NCI-H1092 treated with DMSO at 0.1 percent for 48 hours (cell line): ENCODE results near the gene RREB1.

Source experiments
- DNase-seq: peaks from one replicate; lab custom pipeline; 2025; lab: John Stamatoyannopoulos, UW

Gene RREB1

DNA sequence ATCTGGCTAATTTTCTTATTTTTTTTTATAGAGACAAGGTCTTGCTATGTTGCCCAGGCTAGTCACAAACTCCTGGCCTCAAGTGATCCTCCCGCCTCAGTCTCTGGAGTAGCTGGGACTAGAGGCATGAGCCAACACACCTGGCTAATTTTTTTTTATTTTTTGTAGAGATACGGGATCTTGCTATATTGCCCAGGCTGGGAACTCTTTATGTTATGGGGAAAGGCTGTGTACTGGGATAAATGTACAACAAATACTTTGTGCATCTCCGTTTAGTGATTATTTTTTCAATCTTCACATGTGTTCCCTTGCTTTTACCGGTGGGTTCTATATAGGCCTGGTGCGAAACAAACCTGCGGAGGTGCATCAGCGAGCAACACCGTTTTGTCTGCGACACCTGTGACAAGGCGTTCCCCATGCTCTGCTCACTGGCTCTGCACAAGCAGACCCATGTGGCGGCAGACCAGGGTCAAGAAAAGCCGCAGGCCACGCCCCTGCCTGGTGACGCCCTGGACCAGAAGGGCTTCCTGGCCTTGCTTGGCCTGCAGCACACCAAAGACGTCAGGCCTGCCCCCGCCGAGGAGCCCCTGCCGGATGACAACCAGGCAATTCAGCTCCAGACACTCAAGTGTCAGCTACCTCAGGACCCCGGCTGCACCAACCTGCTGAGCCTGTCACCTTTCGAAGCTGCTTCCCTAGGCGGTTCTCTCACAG, 121.1 kb downstream of the RREB1 start:
- no peak for DNase-seq

DNA sequence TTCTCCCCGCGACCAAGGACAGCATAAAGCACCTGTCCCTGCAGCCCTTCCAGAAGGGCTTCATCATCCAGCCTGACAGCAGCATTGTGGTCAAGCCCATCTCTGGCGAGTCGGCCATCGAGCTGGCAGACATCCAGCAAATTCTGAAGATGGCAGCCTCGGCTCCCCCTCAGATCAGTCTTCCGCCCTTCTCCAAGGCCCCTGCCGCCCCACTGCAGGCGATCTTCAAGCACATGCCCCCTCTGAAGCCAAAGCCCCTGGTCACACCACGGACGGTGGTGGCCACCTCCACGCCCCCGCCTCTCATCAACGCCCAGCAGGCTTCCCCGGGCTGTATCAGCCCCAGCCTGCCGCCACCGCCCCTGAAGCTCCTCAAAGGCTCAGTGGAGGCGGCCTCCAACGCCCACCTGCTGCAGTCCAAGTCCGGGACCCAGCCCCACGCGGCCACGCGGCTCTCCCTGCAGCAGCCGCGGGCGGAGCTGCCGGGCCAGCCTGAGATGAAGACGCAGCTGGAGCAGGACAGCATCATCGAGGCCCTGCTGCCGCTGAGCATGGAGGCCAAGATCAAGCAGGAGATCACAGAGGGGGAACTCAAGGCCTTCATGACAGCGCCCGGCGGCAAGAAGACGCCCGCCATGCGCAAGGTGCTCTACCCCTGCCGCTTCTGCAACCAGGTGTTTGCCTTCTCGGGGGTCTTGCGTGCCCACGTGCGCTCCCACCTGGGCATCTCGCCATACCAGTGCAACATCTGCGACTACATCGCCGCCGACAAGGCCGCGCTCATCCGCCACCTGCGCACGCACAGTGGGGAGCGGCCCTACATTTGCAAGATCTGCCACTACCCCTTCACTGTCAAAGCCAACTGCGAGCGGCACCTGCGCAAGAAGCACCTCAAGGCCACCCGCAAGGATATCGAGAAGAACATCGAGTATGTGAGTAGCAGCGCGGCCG, 121.9 kb downstream of the RREB1 start:
- no peak for DNase-seq

DNA sequence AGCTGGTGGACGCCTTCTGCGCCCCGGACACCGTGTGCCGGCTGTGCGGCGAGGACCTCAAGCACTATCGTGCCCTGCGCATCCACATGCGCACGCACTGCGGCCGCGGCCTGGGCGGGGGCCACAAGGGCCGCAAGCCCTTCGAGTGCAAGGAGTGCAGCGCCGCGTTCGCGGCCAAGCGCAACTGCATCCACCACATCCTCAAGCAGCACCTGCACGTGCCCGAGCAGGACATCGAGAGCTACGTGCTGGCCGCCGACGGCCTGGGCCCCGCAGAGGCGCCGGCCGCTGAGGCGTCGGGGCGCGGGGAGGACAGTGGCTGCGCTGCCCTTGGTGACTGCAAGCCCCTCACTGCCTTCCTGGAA, 122.5 kb downstream of the RREB1 start:
- DNase-seq = no peak

DNA sequence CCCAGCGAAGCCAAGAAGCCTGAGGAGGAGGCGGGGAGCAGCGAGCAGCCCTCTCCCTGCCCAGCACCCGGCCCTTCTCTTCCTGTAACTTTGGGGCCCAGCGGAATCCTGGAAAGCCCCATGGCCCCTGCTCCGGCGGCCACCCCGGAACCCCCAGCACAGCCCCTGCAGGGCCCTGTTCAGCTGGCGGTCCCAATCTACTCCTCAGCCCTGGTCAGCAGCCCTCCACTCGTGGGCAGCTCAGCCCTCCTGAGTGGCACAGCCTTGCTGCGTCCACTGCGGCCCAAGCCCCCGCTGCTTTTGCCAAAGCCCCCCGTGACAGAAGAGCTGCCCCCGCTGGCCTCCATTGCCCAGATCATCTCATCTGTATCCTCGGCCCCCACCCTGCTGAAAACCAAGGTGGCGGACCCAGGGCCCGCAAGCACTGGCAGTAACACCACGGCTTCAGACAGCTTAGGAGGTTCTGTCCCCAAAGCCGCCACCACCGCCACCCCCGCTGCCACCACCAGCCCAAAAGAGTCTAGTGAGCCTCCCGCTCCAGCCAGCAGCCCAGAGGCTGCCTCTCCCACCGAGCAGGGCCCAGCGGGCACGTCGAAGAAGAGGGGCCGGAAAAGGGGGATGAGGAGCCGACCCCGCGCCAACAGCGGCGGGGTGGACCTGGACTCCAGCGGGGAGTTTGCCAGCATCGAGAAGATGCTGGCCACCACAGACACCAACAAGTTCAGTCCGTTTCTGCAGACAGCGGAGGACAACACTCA, 123.4 kb downstream of the RREB1 start:
- no peak for DNase-seq

DNA sequence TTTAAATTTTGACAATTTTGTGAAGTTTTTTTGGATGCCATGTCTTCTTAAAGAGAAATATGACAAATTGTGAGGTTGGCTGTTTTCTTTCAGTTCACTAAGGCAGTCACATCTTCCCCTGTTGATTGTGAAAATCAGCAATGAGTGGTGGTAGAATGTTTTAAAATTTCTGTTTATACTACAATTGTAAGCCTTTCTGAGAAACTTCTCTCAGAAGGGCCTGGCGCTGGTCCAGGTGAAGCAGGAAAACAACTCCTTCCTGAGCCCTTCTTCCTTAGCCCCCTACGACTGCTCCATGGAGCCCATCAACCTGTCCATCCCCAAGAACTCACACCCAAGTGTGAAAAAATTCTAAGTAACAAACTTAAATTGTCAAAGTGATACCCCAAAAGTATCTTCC, 124.6 kb downstream of the RREB1 start:
- DNase-seq = no peak

DNA sequence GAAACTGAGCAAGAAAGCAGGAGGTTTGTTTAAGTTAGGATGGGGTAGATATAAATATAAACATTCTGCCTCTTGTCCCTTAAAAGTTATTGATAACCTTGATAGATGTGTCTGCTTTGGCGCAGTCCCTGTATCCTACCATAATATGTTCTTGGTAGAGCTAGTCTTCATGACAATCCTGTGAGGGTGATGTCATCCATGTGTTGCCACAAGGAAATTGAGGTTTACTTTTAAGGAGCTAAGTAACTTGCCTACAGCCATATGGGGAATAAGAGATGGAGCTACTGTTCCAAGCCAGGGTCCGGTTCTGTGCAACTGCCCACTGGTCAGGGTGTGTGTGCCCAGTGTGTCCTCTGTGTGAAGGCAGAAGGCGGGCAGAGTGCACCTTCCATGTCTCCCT, 126.8 kb downstream of the RREB1 start:
- DNase-seq = no peak

DNA sequence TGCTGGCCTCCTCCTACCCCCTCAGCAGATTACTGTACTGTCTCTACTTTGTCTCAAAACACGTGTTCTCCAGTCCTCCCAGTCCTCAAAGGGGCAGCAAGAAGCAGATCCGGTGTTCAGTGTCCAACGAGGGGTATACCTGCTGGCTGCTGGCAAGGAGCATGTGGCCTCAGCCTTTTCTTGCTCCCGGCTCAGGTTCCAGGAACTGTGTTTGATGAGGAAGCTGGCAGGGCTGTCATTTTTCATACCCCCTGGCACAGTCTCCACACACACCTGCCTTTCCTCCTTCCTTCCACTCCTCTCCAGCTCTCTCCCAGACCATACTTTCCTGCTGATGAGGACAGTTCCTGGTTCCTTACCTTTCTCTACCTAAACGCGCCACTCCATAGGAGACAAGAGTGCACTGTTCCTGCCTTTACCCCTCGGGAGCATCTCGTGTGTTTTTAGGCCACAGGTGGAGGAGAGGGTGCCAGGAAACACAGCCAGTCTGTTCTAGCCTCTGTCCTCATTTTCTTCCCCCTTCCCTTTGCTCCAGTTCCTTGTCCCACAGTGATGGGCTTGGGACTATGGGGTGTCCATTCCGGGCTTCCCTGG, 128.0 kb downstream of the RREB1 start:
- peak; percentile 35 for DNase-seq

DNA sequence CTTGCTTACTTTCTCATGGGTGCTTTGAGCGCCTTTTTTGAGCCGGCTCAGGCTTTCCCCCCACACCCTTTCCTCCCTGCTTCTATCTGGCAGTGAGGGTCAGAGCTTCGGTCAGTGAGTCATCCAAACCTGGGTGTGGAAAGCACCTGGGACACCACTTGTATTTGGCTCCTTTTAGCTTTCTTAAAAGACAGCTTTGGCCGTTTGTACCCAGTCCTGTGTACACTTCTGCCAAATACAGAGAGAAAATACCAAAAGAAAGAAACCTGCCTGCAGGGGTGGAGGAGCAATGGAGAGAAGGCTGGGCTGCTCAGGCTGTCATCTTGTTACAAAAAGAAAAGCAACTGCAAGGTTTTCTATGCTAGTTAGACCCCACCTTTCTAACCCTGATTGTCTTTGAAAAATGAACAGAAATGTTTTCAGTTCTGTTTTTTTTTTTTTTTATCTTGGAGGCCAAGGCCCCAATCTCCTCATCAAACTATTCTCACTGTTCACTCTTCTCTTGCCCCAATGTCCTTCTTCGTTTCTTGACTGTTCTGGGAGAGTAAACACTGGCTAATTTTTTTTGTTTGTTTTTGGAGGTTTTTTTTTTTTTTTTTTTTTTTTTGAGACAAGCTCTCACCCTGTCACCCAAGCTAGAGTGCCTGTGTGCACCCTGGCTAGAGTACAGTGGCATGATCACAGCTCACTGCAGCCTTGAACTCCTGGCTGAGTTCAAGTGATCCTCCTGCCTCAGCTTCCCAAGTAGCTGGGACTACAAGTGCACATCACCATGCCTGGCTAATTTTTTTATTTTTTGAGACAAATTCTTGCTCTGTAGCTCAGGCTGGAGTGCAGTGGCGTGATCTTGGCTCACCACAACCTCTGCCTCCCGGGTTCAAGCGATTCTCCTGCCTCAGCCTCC, 128.8 kb downstream of the RREB1 start:
- no peak for DNase-seq

DNA sequence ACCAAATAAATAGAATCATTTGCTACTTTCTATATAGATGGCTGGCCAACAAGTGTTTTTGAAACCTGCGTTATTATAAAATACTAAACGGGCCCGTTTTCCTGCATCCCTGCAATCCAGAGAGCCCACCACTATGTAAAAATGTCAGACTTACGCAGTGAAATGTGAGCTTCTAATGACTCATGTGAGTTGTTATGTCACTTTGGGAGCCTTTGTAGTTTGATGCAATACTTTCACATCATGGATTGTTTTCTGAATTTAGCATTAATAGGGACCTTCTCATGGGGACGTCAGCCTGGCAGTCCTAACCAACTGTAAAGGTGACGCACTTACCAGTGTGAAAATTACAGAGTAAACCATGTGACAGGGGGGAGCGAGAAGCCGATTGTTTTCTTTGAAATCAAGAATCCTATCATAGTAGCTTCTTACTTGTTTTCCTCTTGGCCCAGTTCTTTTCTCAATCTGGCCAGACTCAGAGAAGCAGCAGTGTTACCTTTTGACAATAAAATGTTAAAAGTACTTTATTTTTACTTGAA, 130.0 kb downstream of the RREB1 start:
- DNase-seq = no peak

DNA sequence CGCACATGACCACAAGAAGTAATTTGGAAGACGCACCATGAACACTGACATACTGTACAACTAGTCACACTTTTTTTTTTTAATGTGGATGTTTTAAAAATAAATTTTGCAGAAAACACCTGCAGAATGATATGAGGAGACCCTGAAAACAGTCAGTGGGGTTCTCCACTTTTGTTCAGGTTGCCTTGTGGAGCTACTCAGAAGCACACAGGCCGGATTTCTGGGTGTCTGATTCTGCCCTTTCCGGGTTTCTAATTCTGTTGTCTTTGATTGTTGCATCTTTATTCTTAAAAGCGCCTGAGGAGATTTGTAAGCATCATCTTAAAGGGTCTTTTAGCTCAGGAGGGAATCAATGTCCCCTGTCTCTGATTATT, 130.8 kb downstream of the RREB1 start:
- DNase-seq = no peak

DNA sequence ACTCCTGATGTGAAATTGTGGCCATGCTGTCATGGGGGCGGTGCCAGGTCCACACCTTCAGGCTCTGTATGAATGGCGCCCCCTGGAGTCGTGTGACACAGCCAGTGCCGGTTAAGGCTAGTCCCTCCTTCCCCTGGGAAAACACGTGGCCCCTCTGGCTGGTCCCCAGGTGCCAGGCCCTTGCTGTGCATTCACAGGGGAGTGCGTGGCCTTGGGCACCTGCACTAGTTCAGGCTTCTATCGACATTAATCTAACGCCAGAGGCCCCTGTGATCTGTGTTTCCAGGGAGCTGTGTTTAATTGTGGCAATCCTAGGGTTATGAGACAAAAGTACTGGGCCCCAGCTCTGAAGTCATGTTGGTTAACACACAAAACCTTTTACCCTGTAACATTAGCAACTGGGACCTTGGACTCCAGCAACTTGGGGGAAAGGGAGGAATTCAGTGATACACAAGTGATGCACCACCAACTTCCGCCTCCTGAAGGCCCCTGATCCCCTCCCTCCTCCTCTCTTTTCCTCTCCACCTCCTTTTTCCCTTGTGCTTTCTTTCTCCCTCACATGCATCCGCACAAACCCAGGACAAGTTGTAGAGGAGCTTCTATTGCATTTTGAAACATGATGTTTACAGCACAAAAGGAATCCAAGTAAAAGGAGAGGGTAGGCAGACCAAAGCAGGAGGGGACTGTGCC, 131.3 kb downstream of the RREB1 start:
- DNase-seq = peak; percentile 42

DNA sequence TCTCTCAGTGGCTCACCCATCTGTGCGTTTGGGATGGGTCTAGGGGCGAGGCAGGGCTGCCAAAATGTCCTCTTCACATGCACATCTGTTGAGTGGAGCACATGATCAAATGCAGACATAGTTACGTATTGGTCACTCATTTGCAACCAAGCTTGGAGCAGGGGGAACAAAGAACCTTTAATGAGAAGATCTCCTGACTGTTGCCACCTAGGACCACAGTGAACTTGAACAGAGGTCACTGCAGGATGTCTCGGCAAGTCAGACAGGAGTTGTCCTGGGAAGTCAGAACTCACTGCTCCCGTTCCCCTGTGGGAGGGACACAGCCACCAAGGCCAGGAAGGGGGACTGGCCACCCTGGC, 131.8 kb downstream of the RREB1 start:
- no peak for DNase-seq

DNA sequence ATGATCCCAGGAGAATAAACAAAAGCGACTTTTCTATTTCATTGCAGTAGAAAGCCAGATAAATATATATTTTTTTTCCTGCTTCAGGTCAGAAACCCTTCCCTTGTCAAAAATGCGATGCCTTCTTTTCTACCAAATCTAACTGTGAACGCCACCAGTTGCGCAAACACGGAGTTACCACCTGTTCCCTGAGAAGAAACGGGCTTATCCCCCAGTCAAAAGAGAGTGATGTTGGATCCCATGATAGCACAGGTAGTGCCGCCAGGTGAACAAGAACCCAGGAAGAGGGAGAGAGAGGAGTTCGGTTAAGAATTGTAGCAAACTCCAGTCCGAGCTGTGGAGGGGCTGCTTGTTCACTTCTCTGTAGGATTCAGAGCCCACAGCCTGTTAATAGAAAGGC, 132.6 kb downstream of the RREB1 start:
- DNase-seq = no peak

DNA sequence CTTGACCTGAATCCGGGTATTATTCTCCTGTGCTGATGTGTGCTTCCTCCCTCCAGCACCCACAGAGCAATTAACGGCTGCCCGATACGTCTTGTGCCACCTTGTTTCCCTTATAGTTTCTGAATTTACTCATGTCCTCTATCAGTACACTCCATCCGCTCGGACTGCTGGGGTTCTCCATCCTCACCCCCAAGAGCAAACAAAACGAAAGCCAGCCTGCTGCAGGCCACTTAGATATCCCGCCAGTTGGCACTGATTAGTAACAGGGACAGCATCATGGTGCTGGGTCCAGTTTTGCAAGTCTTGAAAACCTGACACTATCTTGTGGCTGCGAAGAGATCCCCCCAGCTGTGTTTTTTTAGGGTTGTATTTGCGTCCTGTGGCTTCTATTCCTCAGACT, 133.4 kb downstream of the RREB1 start:
- no peak for DNase-seq

DNA sequence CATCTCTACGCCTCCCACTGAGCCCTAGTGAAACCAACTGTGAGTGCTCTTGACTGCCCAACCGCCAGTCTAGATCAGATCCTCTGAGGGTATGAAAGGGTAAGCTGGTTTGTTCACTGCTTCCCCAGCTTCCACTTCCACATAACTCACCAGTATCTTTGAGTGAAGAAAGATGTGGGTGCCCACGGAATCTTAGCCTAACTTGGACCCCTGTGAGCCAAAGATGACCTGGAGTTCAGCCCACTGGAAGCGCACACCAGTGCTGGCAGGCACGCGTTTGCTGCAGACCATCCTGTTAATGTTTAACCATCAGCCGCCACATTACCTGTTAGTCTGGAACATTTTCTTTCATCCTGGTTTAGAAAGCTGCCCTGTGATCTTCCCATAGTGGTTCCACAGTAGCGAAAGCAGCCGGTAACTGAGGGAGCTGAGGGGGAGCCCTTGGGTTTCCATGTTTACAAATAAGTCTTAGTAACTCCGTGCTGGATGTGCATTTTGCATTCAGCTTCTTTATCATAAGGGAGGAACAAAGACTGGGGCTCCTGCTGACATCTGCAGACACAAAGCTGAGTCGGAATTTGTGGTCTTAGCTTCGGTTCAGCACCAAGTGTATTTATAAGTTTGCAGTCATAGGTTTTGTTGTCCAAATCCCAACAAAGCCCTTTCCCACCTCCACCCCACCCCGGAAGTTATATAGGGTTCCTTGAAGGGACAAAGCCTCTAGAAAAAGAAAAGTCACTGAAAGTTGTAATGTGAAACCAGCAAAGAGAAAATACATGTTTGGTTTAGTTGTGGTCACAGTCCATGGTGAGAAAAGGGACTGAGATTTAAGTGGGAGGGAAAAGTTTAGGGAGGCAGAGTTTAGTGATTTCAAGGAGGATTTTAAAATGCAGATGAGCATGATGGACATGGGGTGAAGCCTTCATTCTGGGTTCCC, 134.2 kb downstream of the RREB1 start:
- DNase-seq = no peak

DNA sequence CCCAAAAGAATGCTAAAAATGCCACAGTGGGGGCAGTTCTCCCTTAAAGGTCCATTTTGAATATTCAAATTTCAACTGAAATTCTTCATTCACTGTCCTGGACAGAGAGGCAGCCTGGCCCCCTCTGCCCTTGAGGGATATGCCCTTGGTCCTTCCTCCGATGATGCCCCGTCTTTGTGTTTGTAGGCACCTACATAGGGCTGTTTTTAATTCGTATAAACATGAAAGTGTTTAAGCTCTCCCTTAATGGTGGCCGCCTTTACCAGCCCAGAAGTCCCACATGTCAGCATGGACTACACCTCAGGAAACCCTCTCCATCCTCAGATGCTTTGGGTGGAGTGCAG, 135.0 kb downstream of the RREB1 start:
- no peak for DNase-seq

DNA sequence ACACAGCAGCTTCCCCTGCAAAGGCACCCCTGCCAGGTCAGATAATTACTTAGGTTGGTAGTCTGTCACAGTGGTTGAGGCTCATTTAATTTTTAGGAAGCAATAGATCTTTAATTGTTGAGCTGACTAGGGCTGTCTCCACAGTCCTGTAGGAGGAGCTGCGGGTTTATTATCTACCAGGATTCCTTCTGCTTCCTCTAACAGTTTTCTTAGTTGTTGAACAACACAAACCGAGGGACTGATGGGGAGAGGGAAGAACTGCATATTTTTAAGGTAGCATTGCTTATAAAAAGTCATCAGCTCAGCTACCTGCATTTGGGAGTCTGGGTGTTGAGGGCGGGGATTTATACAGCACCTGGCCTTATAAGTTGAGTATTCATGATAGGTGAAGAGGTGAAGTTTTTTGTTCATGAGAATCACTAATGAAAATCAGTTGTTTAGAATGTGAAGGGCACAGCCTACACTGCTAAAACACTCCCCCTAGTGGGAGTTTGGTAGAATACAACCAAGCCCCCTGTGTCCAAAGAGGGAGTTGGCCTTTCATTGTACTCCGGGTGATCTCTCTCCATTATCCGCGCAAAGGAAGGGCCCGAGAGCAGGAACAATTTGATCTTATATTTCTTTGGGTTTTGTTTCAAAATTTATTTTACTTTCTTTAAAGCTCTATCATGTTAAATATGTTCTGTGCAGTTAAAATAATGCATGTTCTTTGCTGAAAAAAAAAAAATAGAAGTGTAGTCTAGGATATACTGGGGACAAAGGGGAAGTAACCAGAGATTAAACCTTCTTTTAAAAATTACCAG, 135.6 kb downstream of the RREB1 start:
- peak; percentile 19 for DNase-seq

DNA sequence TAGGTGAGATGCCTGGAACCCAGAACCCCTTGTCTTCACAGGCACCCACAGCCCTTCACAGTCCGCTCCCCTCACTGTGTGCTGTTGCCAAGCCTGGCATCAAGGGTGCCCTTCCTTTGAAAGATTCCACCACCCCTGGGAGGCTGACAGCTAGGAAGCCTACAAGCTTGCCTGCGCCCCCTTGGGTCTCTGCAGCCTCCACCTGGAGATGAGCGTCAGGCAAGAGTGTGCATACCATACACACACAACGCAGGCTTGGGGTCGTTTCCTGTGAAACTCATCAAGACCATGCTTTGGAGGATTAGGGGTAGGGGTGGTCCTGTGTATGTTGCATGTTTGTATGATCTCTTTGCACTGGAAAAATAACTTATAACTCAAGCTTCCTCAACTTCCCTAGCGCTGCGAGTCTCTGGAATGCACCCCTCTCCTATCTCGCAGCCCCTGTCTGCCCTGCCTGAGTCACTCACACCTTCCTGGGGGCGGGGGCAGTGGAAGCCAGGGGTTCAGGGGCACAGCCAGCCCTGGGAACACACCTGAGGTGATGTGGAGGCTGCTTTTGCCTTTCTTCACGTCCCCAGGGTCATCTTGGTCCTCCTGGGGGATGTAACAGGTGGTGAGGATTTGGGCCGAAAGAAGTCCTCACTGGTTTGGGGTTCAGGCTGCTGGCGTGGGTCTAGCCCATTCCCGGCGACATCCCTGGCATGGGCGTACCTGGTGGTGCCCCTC, 138.1 kb downstream of the RREB1 start:
- no peak for DNase-seq
